SK-N-SH treated with all-trans-retinoic acid at 6 μM for 48 hours (cell line): ENCODE data around the gene GHITM.

Experiments used
- ATAC-seq: fragments of 200-7000 bp; cut with Tn5 transposase; 3 replicates; pipeline ENCODE4 v1.9.1; 2020; ENCODE audit warnings: mild to moderate bottlenecking, moderate library complexity
- ARNTL ChIP-seq: fragments of 450-650 bp; formaldehyde crosslinking; IDR thresholded peaks from 2 replicates; pipeline ENCODE4 v1.5.0; 2020; ENCODE audit warnings: low read depth, mild to moderate bottlenecking, moderate library complexity, borderline replicate concordance
- BACH2 ChIP-seq: fragments of 250-450 bp; sonication (Bioruptor Pico); IDR thresholded peaks from 2 replicates; pipeline ENCODE4 v1.9.0; 2021; ENCODE audit warnings: mild to moderate bottlenecking, borderline replicate concordance
- CSDC2 ChIP-seq: fragments of 250-450 bp; sonication (Bioruptor Pico); IDR thresholded peaks from 2 replicates; pipeline ENCODE4 v1.5.0; 2020; ENCODE audit warnings: mild to moderate bottlenecking, moderate library complexity
- ESRRG ChIP-seq: fragments of 250-450 bp; sonication (Bioruptor Pico); IDR thresholded peaks from 2 replicates; pipeline ENCODE4 v1.6.1; 2021; ENCODE audit warnings: mild to moderate bottlenecking
- GLIS3 ChIP-seq: fragments of 250-450 bp; sonication (Bioruptor Pico); IDR thresholded peaks from 2 replicates; pipeline ENCODE4 v1.5.0; 2020; ENCODE audit warnings: mild to moderate bottlenecking, moderate library complexity
- ISL1 ChIP-seq: fragments of 250-450 bp; sonication (Bioruptor Pico); IDR thresholded peaks from 2 replicates; pipeline ENCODE4 v2.1.2; 2022; ENCODE audit warnings: mild to moderate bottlenecking, moderate library complexity
- OSR1 ChIP-seq: fragments of 250-450 bp; sonication (Bioruptor Pico); IDR thresholded peaks from 2 replicates; pipeline ENCODE4 v1.8.0; 2022; ENCODE audit warnings: moderate library complexity, mild to moderate bottlenecking, inconsistent platforms
- PPARA ChIP-seq: fragments of 250-450 bp; sonication (Bioruptor Pico); IDR thresholded peaks from 2 replicates; pipeline ENCODE4 v1.5.0; 2020; ENCODE audit warnings: mild to moderate bottlenecking, borderline replicate concordance
- RARB ChIP-seq: fragments of 250-450 bp; sonication (Bioruptor Pico); IDR thresholded peaks from 2 replicates; pipeline ENCODE4 v1.8.0; 2021; ENCODE audit warnings: mild to moderate bottlenecking, moderate library complexity
- TOX ChIP-seq: fragments of 250-450 bp; sonication (Bioruptor Pico); IDR thresholded peaks from 2 replicates; pipeline ENCODE4 v1.8.0; 2021; ENCODE audit warnings: mild to moderate bottlenecking, moderate library complexity, borderline replicate concordance
- ZC3H10 ChIP-seq: fragments of 250-450 bp; sonication (Bioruptor Pico); IDR thresholded peaks from 2 replicates; pipeline ENCODE4 v1.5.1; 2021; ENCODE audit warnings: mild to moderate bottlenecking, moderate library complexity
- ZFP30 ChIP-seq: fragments of 450-650 bp; formaldehyde crosslinking; IDR thresholded peaks from 2 replicates; pipeline ENCODE4 v1.5.0; 2022; ENCODE audit warnings: mild to moderate bottlenecking, moderate library complexity
- ZNF565 ChIP-seq: fragments of 450-650 bp; formaldehyde crosslinking; conservative IDR thresholded peaks from 2 replicates; pipeline ENCODE4 v1.5.0; 2020; ENCODE audit warnings: low read depth, mild to moderate bottlenecking, moderate library complexity
- ZNF70 ChIP-seq: fragments of 450-650 bp; formaldehyde crosslinking; IDR thresholded peaks from 2 replicates; pipeline ENCODE4 v1.5.0; 2020; ENCODE audit warnings: mild to moderate bottlenecking, moderate library complexity
- ZNF8 ChIP-seq: fragments of 450-650 bp; formaldehyde crosslinking; IDR thresholded peaks from 2 replicates; pipeline ENCODE4 v1.5.0; 2020; ENCODE audit warnings: mild to moderate bottlenecking, moderate library complexity
- TF ChIP-seq, protein P1 (sequence below): fragments of 250-450 bp; sonication (Bioruptor Pico); IDR thresholded peaks from 2 replicates; pipeline ENCODE4 v1.5.1; 2021; ENCODE audit warnings: mild to moderate bottlenecking, moderate library complexity
- TF ChIP-seq, protein P2 (sequence below): fragments of 250-450 bp; sonication (Bioruptor Pico); IDR thresholded peaks from 2 replicates; pipeline ENCODE4 v1.5.1; 2020; ENCODE audit warnings: low read depth, mild to moderate bottlenecking, moderate library complexity
- TF ChIP-seq, protein P3 (sequence below): fragments of 250-450 bp; sonication (Bioruptor Pico); IDR thresholded peaks from 2 replicates; pipeline ENCODE4 v1.8.0; 2020; ENCODE audit warnings: mild to moderate bottlenecking, moderate library complexity, borderline replicate concordance

The GHITM gene

DNA sequence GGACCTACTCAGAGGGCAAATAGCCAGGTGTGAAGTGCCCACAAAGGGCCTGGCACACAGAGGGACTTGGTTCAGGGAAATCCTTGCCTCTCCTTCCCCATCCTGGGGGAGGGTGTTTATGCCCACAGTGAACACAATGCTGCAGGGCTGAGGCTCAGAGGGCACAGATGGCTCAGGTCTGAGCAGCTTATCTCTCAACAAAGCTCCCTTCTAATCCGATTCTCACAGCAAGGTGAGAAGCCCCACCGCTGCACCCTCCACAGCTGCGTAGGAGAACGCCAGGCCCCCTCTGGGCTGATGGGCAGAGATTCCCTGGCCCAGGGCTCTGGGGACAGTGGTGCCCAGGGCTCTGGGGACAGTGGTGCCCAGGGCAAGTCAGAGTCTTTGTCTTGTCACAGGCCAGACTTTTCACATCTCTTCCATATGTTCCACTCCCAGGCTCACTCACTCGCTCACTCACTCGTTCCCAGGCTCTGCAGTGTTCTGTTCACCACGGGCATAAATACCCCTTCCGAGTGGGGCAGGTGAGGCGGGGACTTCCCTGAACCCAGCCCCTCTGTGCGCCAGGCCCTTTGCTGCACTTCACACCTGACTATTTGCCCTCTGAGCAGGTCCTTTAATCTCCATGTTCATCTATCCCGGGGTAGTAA lies 46.3 kb downstream of the GHITM start:
- ATAC-seq, result no peak
- TF ChIP-seq ZFP30 (CRISPR knock-in tag) (no peak), ZNF70 (CRISPR knock-in tag) (no peak), ARNTL (CRISPR knock-in tag) (no peak), CSDC2 (CRISPR knock-in tag) (no peak), ZC3H10 (CRISPR knock-in tag) (no peak)

DNA sequence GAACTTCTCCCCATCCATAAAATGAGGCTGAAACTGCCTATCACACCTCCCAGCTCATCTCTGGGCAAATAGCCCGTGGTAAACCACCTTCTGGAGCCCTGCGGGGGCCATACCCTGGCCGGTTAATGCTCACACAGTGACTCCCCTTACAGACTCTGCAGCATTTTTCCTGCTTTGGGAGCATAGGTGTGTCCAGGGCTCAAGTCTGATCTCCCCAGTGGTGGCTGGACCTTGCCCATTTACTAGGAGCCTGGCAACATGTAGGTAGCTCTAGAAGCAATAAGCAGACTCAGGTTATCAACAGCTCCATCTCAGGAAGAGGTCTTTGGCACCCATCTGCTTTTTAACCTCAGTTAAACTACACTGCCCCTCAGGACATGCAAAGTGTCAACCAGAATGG lies 49.5 kb downstream of the GHITM start:
- no peak for TF ChIP-seq ZNF70 (CRISPR knock-in tag)
- TF ChIP-seq, protein P1, sequence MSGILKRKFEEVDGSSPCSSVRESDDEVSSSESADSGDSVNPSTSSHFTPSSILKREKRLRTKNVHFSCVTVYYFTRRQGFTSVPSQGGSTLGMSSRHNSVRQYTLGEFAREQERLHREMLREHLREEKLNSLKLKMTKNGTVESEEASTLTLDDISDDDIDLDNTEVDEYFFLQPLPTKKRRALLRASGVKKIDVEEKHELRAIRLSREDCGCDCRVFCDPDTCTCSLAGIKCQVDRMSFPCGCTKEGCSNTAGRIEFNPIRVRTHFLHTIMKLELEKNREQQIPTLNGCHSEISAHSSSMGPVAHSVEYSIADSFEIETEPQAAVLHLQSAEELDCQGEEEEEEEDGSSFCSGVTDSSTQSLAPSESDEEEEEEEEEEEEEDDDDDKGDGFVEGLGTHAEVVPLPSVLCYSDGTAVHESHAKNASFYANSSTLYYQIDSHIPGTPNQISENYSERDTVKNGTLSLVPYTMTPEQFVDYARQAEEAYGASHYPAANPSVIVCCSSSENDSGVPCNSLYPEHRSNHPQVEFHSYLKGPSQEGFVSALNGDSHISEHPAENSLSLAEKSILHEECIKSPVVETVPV, result no peak
- TF ChIP-seq RARB (CRISPR knock-in tag), result no peak
- TF ChIP-seq OSR1 (CRISPR knock-in tag), result no peak
- no peak for TF ChIP-seq GLIS3 (CRISPR knock-in tag)
- TF ChIP-seq PPARA (CRISPR knock-in tag), result no peak
- TF ChIP-seq BACH2 (CRISPR knock-in tag), result no peak
- TF ChIP-seq, protein P2, sequence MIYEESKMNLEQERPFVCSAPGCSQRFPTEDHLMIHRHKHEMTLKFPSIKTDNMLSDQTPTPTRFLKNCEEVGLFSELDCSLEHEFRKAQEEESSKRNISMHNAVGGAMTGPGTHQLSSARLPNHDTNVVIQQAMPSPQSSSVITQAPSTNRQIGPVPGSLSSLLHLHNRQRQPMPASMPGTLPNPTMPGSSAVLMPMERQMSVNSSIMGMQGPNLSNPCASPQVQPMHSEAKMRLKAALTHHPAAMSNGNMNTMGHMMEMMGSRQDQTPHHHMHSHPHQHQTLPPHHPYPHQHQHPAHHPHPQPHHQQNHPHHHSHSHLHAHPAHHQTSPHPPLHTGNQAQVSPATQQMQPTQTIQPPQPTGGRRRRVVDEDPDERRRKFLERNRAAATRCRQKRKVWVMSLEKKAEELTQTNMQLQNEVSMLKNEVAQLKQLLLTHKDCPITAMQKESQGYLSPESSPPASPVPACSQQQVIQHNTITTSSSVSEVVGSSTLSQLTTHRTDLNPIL, result no peak
- no peak for ATAC-seq

DNA sequence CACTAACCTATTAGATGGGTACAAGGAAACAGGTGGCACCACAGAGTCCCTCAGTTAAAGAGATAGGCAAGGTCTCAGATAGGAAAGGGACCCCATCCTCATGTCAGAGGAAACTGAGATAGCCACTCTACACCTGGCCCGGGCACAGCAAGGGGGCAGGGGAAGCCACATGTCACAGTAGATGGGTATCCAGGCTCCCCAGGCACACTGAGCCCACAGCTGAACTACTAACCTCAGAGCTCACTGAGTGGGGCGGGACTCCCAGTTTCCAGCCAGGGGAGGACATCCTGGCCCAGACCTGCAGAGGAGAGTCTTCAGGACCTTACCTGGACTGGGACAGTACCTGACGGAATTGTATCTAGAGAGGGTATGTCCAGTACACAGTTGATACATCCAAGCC lies 51.3 kb downstream of the GHITM start:
- TF ChIP-seq, protein P1, result no peak
- TF ChIP-seq GLIS3 (CRISPR knock-in tag) (no peak), ZNF70 (CRISPR knock-in tag) (no peak), CSDC2 (CRISPR knock-in tag) (no peak), ZC3H10 (CRISPR knock-in tag) (no peak), ZNF565 (no peak)
- TF ChIP-seq, protein P2, result no peak
- TF ChIP-seq, all 23 proteins: peak for 0
- no peak for ATAC-seq

DNA sequence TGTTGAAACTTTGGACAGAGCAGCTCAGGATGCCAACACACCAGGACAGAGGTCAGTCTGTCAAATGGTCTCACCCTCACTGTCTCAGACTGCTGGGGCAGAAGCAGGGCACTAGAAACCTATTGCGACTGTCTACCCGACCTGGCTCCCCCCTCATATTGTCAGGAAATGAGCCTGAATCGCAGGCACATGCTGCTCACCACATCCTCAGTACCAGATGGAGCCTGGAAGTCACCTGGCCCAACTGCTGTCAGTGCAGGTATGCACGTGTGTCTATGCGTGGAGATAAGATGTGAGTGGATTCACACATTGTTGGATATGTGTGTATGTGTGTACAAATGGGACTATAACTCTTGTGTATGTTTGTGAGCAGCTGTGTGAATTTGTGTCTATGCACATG lies 51.8 kb downstream of the GHITM start:
- TF ChIP-seq, protein P2, result no peak
- no peak for TF ChIP-seq ESRRG (CRISPR knock-in tag)
- TF ChIP-seq ZNF8 (CRISPR knock-in tag), result no peak
- TF ChIP-seq BACH2 (CRISPR knock-in tag), result no peak
- TF ChIP-seq ZFP30 (CRISPR knock-in tag), result no peak
- TF ChIP-seq PPARA (CRISPR knock-in tag), result no peak
- no peak for TF ChIP-seq ISL1 (CRISPR knock-in tag)
- no peak for TF ChIP-seq TOX (CRISPR knock-in tag)
- no peak for TF ChIP-seq RARB (CRISPR knock-in tag)
- TF ChIP-seq, protein P3, sequence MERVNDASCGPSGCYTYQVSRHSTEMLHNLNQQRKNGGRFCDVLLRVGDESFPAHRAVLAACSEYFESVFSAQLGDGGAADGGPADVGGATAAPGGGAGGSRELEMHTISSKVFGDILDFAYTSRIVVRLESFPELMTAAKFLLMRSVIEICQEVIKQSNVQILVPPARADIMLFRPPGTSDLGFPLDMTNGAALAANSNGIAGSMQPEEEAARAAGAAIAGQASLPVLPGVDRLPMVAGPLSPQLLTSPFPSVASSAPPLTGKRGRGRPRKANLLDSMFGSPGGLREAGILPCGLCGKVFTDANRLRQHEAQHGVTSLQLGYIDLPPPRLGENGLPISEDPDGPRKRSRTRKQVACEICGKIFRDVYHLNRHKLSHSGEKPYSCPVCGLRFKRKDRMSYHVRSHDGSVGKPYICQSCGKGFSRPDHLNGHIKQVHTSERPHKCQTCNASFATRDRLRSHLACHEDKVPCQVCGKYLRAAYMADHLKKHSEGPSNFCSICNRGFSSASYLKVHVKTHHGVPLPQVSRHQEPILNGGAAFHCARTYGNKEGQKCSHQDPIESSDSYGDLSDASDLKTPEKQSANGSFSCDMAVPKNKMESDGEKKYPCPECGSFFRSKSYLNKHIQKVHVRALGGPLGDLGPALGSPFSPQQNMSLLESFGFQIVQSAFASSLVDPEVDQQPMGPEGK (CRISPR knock-in tag), result no peak
- ATAC-seq, result no peak
